Activated naive CD8-positive, alpha-beta T cell treated with anti-CD3 and anti-CD28 coated beads, Interleukin-2, amount 10 ng/mL, durations not matched to agents 7 days and 5 days (primary cell): ENCODE results near the gene UCN3. TPM values are rescaled to one million over a fixed set of nuclear protein-coding genes. Genes with fewer than 3 reads are reported as not detected.
"Not testable (repeated sequence)": the region's sequence is repeated elsewhere in the genome, so short reads cannot be mapped to it uniquely, and the experiment has no call there.

Source experiments
- ATAC-seq: fragments of 150-1000 bp; cut with Tn5 transposase; one replicate; pipeline ENCODE4 v1.10.0; 2021; ENCODE audit warnings: low read depth, moderate library complexity
- POLR2A ChIA-PET: fragments of 350-600 bp; sonication (Branson Sonifier 250); formaldehyde crosslinking; loops from one replicate; lab custom pipeline; 2021; ENCODE audit warnings: antibody characterized with exemption; lab: Charles Lee
- DNase-seq: peaks from one replicate; pipeline ENCODE4 v3.0.0; 2021
- H3K27ac Mint-ChIP-seq: one replicate; pipeline ENCODE4 v1.8.0; 2022; ENCODE audit warnings: mild to moderate bottlenecking, mixed read lengths
- H3K27me3 Mint-ChIP-seq: one replicate; pipeline ENCODE4 v1.8.0; 2022; ENCODE audit warnings: mild to moderate bottlenecking, moderate library complexity, mixed read lengths
- H3K36me3 Mint-ChIP-seq: one replicate; pipeline ENCODE4 v1.8.0; 2021; ENCODE audit warnings: mild to moderate bottlenecking, mixed read lengths
- H3K4me1 Mint-ChIP-seq: one replicate; pipeline ENCODE4 v1.8.0; 2021; ENCODE audit warnings: mixed read lengths
- H3K4me3 Mint-ChIP-seq: one replicate; pipeline ENCODE4 v1.8.0; 2022; ENCODE audit warnings: mild to moderate bottlenecking, moderate library complexity, mixed read lengths
- H3K9me3 Mint-ChIP-seq: one replicate; pipeline ENCODE4 v1.8.0; 2021; ENCODE audit warnings: mixed read lengths
- total RNA-seq, 2 experiments: library from RNA; stranded (reverse); gene quantifications; one replicate each; pipeline ENCODE4 v1.2.3, GENCODE V29; 2021

The UCN3 gene
- total RNA-seq, 2 experiments from 2014 or later: not detected

GRCh38 chr10:5400468-5401240, 35.9 kb downstream of the UCN3 start:
- no peak for ATAC-seq
- Mint-ChIP-seq H3K4me1 (no peaks in the 10 kb centered on the region), H3K9me3 (no peaks in the 10 kb centered on the region), H3K27me3 (peaks cover 13% of the 10 kb centered on the region), H3K27ac (no peak overlapping the region), H3K4me3 (no peak overlapping the region), H3K36me3 (no peaks in the 10 kb centered on the region)
- POLR2A ChIA-PET: no interaction called here
- no peak for DNase-seq

GRCh38 chr10:5402798-5403197, 38.0 kb downstream of the UCN3 start:
- POLR2A ChIA-PET: no interaction called here
- Mint-ChIP-seq H3K27me3 (peaks cover 18% of the 10 kb centered on the region), H3K36me3 (no peaks in the 10 kb centered on the region), H3K4me1 (no peaks in the 10 kb centered on the region), H3K9me3 (no peaks in the 10 kb centered on the region), H3K4me3 (no peak overlapping the region), H3K27ac (no peak overlapping the region)
- ATAC-seq: no peak
- DNase-seq: no peak

GRCh38 chr10:5404208-5405041, 39.7 kb downstream of the UCN3 start, which contains the start of gene TUBAL3:
Gene TUBAL3, minus strand, starts transcription at chr10:5404828. Its CDS starts 36 bp downstream, at chr10:5404792.
- no peak within 1 kb of the TSS for H3K27ac Mint-ChIP-seq
- peaks cover 3% of the 10 kb centered on the region for H3K9me3 Mint-ChIP-seq
- POLR2A ChIA-PET: no interaction called here
- no peak within 1 kb of the TSS for H3K4me3 Mint-ChIP-seq
- DNase-seq (no peak), ATAC-seq (no peak)
- no peaks in the 10 kb centered on the region for H3K36me3 Mint-ChIP-seq
- peaks cover 21% of the 10 kb centered on the region for H3K27me3 Mint-ChIP-seq
- H3K4me1 Mint-ChIP-seq: no peaks in the 10 kb centered on the region

GRCh38 chr10:5406918-5407317, 42.2 kb downstream of the UCN3 start:
- no peaks in the 10 kb centered on the region for H3K36me3 Mint-ChIP-seq
- H3K27ac Mint-ChIP-seq: no peak overlapping the region
- DNase-seq (no peak), ATAC-seq (no peak)
- POLR2A ChIA-PET: no interaction called here
- H3K4me3 Mint-ChIP-seq: no peak overlapping the region
- H3K4me1 Mint-ChIP-seq: no peaks in the 10 kb centered on the region
- H3K27me3 Mint-ChIP-seq: peaks cover 27% of the 10 kb centered on the region
- peaks cover 3% of the 10 kb centered on the region for H3K9me3 Mint-ChIP-seq

- H3K4me3 Mint-ChIP-seq, H3K27ac Mint-ChIP-seq, POLR2A ChIA-PET, H3K9me3 Mint-ChIP-seq, H3K36me3 Mint-ChIP-seq, H3K4me1 Mint-ChIP-seq, ATAC-seq, DNase-seq: not testable (repeated sequence)
- H3K27me3 Mint-ChIP-seq: peaks cover 23% of the 10 kb centered on the region
These were observed 46.0 kb downstream of the UCN3 start for GRCh38 chr10:5410787-5411186.

GRCh38 chr10:5411941-5412276, 47.1 kb downstream of the UCN3 start:
- POLR2A ChIA-PET: no interaction called here
- Mint-ChIP-seq H3K27ac (peak overlapping the region; percentile 53), H3K36me3 (peaks cover 7% of the 10 kb centered on the region), H3K27me3 (peaks cover 18% of the 10 kb centered on the region), H3K4me3 (peak overlapping the region; percentile 89), H3K4me1 (peaks cover 2% of the 10 kb centered on the region), H3K9me3 (peaks cover 3% of the 10 kb centered on the region)
- no peak for DNase-seq
- peak; percentile 8 for ATAC-seq

GRCh38 chr10:5412277-5412941, 47.6 kb downstream of the UCN3 start, which contains the start of gene NET1:
Gene NET1, plus strand, starts transcription at chr10:5412557. Its CDS starts 136 bp downstream, at chr10:5412693.
- DNase-seq (peak; percentile 81), ATAC-seq (peak; percentile 89)
- peak within 1 kb of the TSS; percentile 89 for H3K4me3 Mint-ChIP-seq
- POLR2A ChIA-PET: interaction anchor here (0.8 kb wide), 1 partner anchor 26 kb away, joined by 3 read pairs; no protein-coding TSS in a partner anchor
- H3K9me3 Mint-ChIP-seq: peaks cover 4% of the 10 kb centered on the region
- H3K36me3 Mint-ChIP-seq: peaks cover 12% of the 10 kb centered on the region
- peaks cover 18% of the 10 kb centered on the region for H3K27me3 Mint-ChIP-seq
- H3K27ac Mint-ChIP-seq: peak within 1 kb of the TSS; percentile 53
- peaks cover 2% of the 10 kb centered on the region for H3K4me1 Mint-ChIP-seq

GRCh38 chr10:5413012-5413938, 48.5 kb downstream of the UCN3 start:
- H3K4me3 Mint-ChIP-seq: no peak overlapping the region
- peaks cover 14% of the 10 kb centered on the region for H3K27me3 Mint-ChIP-seq
- no peak for ATAC-seq
- H3K4me1 Mint-ChIP-seq: peaks cover 2% of the 10 kb centered on the region
- POLR2A ChIA-PET: interaction anchor here (0.8 kb wide), 1 partner anchor 25 kb away, joined by 3 read pairs; no protein-coding TSS in a partner anchor
- H3K27ac Mint-ChIP-seq: no peak overlapping the region
- peaks cover 20% of the 10 kb centered on the region for H3K36me3 Mint-ChIP-seq
- peaks cover 3% of the 10 kb centered on the region for H3K9me3 Mint-ChIP-seq
- DNase-seq: no peak

- POLR2A ChIA-PET: no interaction called here
- DNase-seq: no peak
- no peak for ATAC-seq
- Mint-ChIP-seq H3K27ac (no peak overlapping the region), H3K27me3 (no peaks in the 10 kb centered on the region), H3K4me3 (no peak overlapping the region), H3K36me3 (peaks cover 45% of the 10 kb centered on the region), H3K4me1 (peaks cover 3% of the 10 kb centered on the region), H3K9me3 (peaks cover 17% of the 10 kb centered on the region)
These were observed 52.2 kb downstream of the UCN3 start for GRCh38 chr10:5416981-5417380.

- Mint-ChIP-seq H3K4me1 (peaks cover 3% of the 10 kb centered on the region), H3K4me3 (no peak overlapping the region), H3K27me3 (no peaks in the 10 kb centered on the region), H3K36me3 (peaks cover 51% of the 10 kb centered on the region), H3K27ac (no peak overlapping the region), H3K9me3 (peaks cover 17% of the 10 kb centered on the region)
- POLR2A ChIA-PET: no interaction called here
- no peak for ATAC-seq
- no peak for DNase-seq
These were observed 53.8 kb downstream of the UCN3 start for GRCh38 chr10:5418584-5418983.

- H3K4me3 Mint-ChIP-seq: no peak overlapping the region
- no peak overlapping the region for H3K27ac Mint-ChIP-seq
- peaks cover 17% of the 10 kb centered on the region for H3K9me3 Mint-ChIP-seq
- DNase-seq (no peak), ATAC-seq (no peak)
- peaks cover 51% of the 10 kb centered on the region for H3K36me3 Mint-ChIP-seq
- H3K4me1 Mint-ChIP-seq: peaks cover 3% of the 10 kb centered on the region
- no peaks in the 10 kb centered on the region for H3K27me3 Mint-ChIP-seq
- POLR2A ChIA-PET: no interaction called here
These were observed 54.8 kb downstream of the UCN3 start for GRCh38 chr10:5419466-5420094.

- Mint-ChIP-seq H3K27me3 (no peaks in the 10 kb centered on the region), H3K27ac (no peak overlapping the region), H3K36me3 (peaks cover 33% of the 10 kb centered on the region), H3K4me1 (peaks cover 3% of the 10 kb centered on the region), H3K4me3 (no peak overlapping the region), H3K9me3 (peaks cover 11% of the 10 kb centered on the region)
- DNase-seq: no peak
- no peak for ATAC-seq
- POLR2A ChIA-PET: no interaction called here
These were observed 59.0 kb downstream of the UCN3 start for GRCh38 chr10:5423771-5424170.
